ENCODE measurements around the gene NEDD4L.

The NEDD4L gene

DNA sequence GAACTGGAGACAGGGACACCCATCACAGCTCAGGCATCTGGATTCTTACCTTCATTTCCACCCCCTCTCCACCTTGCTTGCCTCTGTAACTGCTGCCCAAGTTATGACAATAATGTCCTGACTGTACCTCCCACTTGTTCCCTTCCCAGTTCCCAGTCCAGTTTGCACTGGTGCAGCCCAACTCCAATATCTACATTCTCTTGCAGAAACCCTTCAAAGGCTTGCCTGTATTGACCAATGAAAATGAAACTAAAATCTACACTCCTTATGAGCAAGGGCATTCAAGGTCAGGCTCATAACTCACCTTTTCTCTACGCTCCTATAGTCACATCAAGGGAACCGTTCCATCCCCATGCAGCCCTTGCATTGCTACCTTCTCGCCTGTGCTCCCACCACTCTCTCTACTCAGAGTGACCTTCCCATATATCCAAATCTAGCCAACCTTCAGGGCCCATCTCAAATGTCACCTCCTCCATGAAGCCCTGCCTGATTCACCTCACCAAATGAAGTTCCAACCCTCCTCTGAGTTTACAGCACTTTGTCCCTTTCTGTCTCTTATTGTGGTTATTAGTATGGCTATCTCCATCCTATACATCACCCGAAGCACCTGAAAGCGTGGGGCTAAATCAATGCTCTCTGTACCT lies 365.9 kb downstream of the NEDD4L start:
- TF ChIP-seq CTCF (IDR thresholded peaks at IDR 0.05; ENCODE audit: low read depth, low read length) (no peak), MYC (IDR thresholded peaks at IDR 0.05; ENCODE audit: low read depth, low read length) (no peak), POLR2A (IDR thresholded peaks at IDR 0.05; ENCODE audit: extremely low read depth, insufficient read length) (no peak)
- TF ChIP-seq, protein P1, sequence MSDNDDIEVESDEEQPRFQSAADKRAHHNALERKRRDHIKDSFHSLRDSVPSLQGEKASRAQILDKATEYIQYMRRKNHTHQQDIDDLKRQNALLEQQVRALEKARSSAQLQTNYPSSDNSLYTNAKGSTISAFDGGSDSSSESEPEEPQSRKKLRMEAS (IDR thresholded peaks at IDR 0.05; ENCODE audit: low read depth, low read length), result no peak
- no peak for DNase-seq (ENCODE audit: low read depth)
- H3K4me3 ChIP-seq (ENCODE audit: low read depth, low read length), result no peak overlapping the region

DNA sequence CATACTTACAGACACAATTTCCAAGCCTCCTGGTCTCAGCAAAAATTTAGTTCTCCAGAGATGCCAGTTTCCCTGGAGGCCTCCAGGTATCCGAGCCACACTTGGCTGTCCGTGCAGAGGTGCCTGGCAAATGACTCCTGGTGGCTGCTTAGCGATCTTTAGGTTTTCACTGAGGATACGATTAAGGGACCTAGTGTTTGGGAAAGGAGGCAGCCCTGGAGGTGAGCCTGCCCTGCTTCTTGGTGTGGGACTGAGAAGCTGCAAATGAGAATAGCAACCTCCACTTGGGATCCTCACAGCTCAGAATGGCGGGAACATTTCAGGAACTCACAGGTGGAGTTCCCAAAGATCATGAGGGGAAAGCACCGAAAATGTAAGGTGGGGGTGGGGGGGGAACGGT lies 367.3 kb downstream of the NEDD4L start:
- DNase-seq (ENCODE audit: low read depth), result no peak
- TF ChIP-seq, protein P1 (IDR thresholded peaks at IDR 0.05; ENCODE audit: low read depth, low read length), result no peak
- TF ChIP-seq POLR2A (IDR thresholded peaks at IDR 0.05; ENCODE audit: extremely low read depth, insufficient read length) (no peak), CTCF (IDR thresholded peaks at IDR 0.05; ENCODE audit: low read depth, low read length) (no peak), MYC (IDR thresholded peaks at IDR 0.05; ENCODE audit: low read depth, low read length) (no peak)

GRCh38 chr18:58412844-58413666 lies 369.0 kb downstream of the NEDD4L start:
- TF ChIP-seq MYC (IDR thresholded peaks at IDR 0.05; ENCODE audit: low read depth, low read length) (no peak), CTCF (IDR thresholded peaks at IDR 0.05; ENCODE audit: low read depth, low read length) (no peak), POLR2A (IDR thresholded peaks at IDR 0.05; ENCODE audit: extremely low read depth, insufficient read length) (no peak)
- TF ChIP-seq, protein P1 (IDR thresholded peaks at IDR 0.05; ENCODE audit: low read depth, low read length), result no peak
- no peak overlapping the region for H3K4me3 ChIP-seq (ENCODE audit: low read depth, low read length)

More for the DNA sequence above, 367.3 kb downstream of the NEDD4L start:
- no peak overlapping the region for H3K4me3 ChIP-seq (ENCODE audit: low read depth, low read length)

GRCh38 chr18:58413667-58414628 lies 369.9 kb downstream of the NEDD4L start:
- no peak for DNase-seq (ENCODE audit: low read depth)
- H3K4me3 ChIP-seq (ENCODE audit: low read depth, low read length), result no peak overlapping the region
- TF ChIP-seq, protein P1 (IDR thresholded peaks at IDR 0.05; ENCODE audit: low read depth, low read length), result no peak
- TF ChIP-seq MYC (IDR thresholded peaks at IDR 0.05; ENCODE audit: low read depth, low read length) (no peak), POLR2A (IDR thresholded peaks at IDR 0.05; ENCODE audit: extremely low read depth, insufficient read length) (no peak)

More at GRCh38 chr18:58412844-58413666, 369.0 kb downstream of the NEDD4L start:
- DNase-seq (ENCODE audit: low read depth), result no peak

DNA sequence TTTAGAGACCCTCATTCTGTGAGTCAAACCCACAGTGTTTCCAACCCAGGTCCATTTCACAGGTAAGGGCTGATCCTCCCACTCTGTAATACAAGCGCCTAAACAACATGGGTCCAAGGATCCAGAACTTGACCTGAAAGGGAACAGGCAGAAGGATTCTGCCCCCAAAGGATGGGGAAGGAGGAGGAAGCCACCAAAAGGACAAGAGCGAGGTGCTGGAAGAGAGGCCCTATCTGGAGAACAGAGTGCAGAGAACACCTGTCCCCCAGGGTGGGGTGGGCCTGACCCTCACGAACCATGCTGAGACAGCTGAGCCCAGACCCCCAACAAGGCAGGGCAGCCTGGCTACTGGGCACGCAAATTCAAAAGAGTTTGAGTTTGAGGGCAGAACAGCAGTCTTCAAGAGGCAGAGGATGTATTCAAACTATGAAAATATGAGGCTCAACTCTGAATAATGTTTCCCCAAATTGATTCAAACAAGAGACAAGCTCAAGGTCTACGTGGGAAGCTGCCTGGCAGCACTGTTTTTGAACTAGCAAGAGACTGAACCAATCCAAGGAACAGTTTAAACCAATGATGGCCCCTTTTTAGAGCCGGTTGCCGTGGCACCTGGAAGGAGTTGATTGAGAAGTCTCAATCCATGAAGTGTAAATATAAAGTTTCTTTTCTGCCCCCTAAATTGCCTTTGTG lies 372.1 kb downstream of the NEDD4L start:
- no peak for DNase-seq (ENCODE audit: low read depth)
- no peak for TF ChIP-seq POLR2A (IDR thresholded peaks at IDR 0.05; ENCODE audit: extremely low read depth, insufficient read length)
- TF ChIP-seq CTCF (IDR thresholded peaks at IDR 0.05; ENCODE audit: low read depth, low read length), result no peak
- TF ChIP-seq, protein P1 (IDR thresholded peaks at IDR 0.05; ENCODE audit: low read depth, low read length), result no peak
- TF ChIP-seq MYC (IDR thresholded peaks at IDR 0.05; ENCODE audit: low read depth, low read length), result no peak
- no peak overlapping the region for H3K4me3 ChIP-seq (ENCODE audit: low read depth, low read length)
